GM21526 (cell line): ENCODE results near the gene PPP1R15B.
A peak's percentile ranks its signal among the peaks of the same experiment; 100 is the strongest.
"Not testable (repeated sequence)": the region's sequence is repeated elsewhere in the genome, so short reads cannot be mapped to it uniquely, and the experiment has no call there.

Experiments
- ATAC-seq: cut with Tn5 transposase; IDR thresholded peaks from one replicate; pipeline ENCODE4 v1.9.1; 2021; ENCODE audit warnings: moderate library complexity; ENCODE audit not compliant: unreplicated experiment, low FRiP score

The PPP1R15B gene

DNA sequence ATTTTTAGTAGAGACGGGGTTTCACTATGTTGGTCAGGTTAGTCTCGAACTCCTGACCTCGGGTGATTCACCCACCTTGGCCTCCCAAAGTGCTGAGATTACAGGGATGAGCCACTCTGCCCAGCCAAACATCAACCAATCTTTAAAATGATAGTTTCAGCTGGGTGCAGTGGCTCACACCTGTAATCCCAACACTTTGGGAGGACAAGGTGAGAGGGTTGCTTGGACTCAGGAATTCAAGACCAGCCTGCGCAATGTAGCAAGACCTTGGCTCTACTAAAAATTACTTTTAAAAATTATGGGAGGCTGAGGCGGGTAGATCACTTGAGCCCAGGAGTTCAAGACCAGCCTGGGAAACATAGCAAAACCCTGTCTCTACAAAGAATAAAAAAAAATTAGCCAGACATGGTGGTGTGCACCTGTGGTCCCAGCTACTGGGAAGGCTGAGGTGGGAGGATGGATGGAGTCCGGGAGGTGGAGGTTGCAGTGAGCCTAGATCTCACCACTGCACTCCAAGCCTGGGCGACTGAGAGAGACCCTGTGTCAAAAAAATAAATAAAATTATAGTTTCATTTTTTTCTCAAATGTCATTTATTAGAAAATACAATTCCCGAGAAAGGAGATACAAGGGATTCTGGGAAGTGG lies 10.6 kb upstream of the PPP1R15B start:
- not testable (repeated sequence) for ATAC-seq

DNA sequence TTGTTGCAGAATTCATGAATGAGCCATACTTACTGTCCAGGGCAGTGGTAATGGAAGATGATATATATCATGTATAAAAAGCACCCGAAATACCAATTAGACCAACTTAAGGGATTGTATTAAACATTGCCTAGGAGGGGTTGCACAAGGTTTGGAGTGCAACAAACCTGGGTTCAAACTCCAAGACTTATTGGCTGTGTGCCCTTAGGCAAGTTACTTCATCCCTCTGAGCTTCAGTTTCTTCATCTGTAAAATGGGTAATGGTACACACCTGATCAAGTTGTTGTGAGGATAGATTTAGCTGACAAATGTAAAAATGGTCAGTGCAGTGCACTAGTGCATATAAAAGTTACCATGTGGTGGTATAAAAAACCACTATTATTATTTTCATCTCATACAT lies 9.8 kb upstream of the PPP1R15B start:
- ATAC-seq, result no peak

DNA sequence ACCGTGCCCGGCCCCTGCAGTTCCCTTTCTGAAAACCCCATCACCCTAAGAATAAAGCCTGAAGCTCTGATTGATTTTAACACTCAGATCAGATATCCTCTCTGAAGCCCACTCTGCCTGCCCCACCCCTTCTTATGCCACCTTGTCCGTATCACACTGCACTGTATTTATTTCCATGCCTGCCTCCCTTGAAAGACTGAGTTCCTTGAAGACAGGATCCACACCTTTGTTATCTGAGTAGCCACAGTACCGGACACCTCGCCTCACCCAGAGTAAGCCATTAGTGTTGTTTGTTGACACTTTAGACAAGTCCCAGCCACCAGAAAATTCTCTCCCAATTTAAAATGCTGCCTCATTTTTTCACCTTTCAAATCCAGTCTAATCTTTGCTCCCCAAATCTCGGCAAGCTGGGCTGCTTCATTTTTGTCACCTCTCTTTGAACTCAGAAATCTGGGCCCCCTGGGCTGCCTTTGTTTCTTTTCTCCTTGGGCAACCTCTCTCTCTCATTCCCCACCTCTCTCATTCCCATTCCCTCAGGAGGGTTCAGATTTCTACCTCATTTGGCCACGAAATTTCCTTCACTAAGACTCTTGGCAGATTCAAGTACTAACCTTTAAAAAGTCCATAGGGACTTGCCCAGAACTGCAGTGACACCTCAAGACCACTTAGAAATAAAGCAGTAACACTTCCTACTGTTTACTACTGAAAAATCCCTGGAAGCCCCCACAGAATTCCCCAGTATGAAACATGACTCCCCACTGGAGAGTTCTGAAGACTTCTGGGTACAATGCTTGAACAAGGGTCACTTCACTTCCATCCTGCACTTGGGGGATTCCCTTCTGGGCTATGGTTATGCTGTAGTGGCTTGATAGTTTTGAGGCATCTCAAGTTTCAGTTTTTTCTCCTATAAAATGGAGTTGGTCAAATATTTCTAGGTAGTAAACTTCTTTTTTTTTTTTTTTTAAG lies 8.7 kb upstream of the PPP1R15B start:
- no peak for ATAC-seq

DNA sequence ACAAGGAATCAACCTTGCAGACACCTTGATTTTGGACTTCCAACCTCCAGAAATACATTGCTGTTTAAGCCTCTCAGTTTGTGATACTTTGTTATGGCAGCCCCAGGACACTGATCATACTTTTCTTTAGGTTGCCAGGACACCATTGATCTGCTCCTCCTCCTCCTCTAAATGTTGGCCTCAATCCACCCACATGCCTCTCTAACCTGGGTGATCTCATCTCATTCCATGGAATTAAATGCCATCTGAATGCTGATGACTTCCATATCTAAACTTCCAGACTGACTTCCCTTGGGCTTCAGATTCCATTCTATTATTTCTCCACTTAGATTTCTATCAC lies 7.4 kb upstream of the PPP1R15B start:
- ATAC-seq, result no peak

DNA sequence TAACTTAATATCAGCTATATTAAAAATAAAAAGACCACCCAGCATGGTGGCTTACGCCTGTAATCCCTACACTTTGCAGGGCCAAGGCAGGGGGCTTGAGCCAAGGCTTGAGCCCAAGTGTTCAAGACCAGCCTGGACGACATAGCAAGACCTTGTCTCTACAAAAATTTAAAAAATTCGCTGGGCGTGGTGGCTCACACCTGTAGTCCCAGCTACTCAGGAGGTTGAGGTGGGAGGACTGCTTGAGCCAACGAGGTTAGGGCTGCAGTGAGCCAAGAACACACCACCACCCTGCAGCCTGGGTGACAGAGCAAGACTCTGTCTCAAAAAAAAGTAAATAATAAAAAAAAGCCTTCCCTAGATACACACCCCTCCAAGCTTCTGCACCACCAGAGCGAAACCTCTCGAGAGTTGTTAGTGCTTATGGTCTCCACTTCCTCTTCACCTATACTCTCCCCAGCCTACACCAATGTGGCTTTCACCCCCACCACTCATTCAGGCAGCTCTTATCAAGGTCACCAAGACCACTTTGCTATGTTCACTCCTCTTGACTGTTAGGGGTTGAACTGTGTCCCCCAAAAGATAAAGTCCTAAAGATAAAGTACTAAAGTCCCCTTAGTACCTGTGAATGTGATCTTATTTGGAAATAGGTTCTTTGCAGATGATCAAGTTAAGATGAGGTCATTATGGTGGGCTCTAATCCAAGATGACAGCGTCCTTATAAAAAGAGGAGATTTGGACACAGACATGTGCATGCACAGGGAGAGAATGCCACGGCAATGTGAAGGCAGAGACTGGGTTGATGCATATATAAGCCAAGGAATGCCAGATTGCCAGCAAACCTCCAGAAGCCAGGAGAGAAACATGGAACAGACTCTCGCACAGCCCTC lies 6.8 kb upstream of the PPP1R15B start:
- ATAC-seq, result no peak

DNA sequence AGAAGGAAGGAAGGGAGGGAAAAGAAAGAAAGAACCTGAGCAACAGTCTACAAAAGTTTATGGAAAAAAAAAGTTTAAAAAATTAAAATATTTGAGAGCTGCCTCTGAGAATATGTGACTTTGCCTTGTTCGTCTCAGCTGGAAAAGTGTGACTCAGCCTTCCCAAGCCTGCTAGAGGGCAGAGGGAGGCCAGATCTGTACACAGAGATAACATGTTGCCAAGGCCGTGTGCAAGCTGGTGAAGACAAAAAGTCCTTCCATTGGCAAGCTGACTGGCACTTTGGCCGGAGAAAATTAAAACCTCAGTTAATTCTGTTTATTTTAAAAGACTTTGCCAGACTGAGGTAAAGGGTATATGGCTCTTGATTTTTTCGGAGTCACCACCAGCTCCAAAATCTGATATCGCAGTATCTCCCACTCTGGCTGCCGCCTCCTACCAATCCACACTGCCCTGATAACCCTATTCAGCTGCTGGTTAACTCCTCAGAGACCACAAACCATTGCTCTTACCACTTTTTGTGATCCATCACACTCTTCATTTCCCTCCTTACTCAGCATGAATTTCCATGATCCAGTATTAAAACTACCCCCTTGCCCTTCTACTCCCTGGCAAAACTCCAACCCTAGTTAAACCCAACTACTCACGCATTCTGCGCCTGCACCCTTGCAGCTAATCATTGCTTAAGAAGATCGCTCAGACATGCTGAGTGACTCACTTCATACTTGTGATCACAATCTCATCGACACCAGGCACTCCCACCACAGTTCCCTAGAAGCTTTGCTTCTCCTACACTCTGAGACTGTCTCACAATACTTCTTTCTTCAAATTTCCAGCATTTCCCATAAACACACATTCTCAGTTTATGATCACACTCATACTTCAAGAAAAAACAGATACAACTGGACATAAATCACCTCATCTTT lies 5.7 kb upstream of the PPP1R15B start:
- ATAC-seq, result no peak

DNA sequence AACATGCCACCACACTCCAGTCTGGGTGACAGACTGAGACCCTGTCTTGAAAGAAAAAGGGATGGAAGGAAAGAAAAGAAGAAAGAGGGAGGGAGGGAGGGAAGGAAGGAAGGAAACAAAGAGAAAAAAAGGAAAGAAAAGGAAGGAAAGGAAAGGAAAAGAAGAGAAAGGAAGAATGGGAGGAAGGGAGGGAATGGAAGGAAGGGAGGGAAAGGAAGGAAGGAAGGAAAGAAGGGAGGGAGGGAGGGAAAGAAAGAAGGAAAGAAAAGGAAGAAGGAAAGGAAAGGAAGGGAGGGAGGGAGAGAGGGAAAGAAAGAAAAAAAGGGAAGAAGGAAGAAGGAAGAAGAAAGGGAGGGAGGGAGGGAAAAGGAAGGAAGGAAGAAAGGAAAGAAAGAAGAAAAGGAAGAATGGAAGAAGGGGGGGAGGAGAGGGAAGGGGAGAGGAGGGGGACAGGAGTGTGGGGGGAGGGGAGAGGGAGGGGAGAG lies 5.0 kb upstream of the PPP1R15B start:
- ATAC-seq, result no peak

DNA sequence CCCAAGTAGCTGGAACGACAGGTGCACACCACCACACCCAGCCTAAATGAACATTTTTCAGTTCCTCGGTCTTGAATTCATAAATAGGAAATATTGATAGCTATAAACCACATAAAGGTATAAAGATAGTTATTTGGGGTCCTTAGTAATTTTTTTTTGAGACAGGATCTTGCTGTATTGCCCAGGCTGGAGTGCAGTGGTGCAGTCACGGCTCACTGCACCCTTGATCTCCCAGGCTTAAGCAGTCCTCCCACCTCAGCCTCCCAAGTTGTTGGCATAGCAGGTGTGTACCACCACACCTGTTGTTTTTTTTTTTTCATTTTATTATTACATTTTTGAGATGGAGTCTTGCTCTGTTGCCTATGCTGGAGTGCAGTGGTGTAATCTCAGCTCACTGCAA lies 3.7 kb upstream of the PPP1R15B start:
- ATAC-seq, result no peak

DNA sequence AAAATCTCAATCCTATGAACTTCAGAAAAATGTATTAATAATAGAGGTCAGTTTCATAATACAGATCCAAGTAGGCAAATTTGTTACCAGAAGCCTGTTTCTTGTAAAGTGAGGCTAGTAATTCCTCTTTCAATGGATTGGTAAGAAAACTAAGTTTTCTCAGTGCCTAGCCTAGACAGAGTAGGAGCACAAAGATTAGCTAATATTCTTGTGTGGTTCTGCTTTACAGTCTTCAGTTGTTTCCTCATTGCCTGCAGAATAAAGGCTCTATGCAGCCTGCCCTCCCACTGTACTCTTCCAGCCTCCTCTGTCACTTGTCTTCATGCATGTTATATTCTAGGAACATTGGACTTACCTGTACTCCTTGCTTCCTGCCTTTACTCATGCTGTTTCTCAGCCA lies 2.4 kb upstream of the PPP1R15B start:
- no peak for ATAC-seq

DNA sequence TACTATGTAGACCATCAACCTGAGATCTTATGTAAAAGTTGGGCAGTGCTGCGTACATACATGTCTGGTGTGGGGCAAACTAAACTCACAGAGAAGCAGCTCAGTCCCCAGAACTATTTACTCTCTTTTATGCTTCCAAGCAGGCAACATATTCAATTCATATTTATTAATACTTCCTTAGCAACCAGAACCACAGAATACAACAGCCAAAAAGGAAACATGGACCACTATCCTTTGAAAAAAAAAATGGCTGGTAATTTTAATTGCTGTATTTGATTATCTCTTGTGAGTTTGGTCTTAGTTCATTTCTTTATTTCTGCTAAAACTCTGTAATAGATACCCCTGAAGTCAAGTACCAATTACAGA lies 1.5 kb upstream of the PPP1R15B start:
- ATAC-seq, result no peak

DNA sequence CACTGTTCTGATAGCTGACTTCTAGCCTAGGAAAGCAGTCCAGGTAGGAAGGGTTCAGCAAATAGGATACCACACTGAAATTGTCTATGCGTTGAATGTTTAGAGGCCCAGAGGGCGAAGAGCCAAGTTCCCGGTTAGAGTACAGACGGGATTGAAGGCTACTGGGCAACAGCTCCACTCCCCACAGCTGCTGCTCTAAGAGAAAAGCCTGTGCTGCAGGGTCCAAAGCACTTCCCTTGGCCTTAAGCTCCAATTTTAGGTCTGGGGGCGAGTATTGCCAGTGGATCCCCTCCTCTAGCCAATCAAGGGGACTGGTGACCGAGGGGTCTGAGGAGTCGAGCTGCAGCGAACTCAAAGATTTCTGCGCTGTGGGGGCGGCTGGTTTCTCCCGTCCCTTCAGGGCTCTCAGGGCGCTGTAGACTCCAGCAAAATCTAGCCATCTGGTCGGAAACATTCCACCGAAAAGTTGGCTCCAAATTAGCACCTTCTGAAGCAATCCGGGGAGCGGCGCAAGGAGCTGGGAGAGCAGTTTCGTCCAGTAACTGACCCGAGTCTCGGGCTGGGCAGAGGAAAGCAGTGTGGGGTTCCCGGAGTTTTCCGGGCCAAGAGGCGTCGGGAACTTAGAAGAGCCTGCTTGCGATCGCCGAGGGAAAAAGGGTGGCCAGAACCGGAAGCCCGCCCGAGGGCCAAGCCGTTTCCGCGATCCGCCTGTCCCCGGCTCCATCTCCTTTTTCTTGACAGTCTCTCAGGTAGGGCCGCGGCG lies 748 bp downstream of the PPP1R15B start:
- peak; percentile 23 for ATAC-seq

DNA sequence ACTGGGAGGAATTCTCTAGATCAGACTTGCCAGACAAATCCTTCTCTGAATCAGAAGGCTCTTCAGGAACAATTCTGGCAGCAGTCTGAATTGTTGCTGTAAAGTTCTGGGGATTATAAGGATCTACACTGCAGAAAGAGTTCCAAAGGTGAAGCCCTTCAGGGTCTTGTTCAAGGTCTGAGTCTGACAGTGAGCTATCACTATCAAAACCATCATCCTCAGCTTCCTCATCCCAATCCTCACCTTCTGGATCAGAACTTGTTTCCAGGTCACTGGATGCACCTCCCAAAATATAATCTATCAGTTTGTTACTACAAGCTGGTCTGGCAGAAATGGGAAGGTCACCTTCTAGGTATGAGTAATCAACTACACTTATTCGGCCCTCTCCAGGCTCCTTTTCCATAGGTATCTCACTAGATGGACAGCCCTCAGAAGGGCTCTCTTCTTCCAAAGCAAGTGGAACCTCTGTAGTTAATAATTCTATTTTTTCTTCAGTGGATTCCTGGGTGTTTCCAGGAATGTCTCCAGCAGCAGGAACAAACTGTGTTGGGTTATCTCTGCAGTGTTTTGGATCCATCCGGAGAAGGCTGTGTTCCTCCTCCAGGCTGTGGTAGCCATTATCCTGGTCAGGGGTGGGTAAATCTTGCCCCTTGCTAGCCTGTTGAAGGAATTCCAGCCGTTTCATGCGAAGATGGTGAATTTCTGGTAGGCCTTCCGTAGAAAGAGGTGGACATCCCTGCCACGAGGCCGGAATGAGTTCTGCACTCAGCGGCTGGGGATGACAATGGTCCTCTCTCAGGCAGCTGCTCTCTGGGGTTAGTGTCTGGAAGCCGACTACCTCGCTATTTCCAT lies 1.6 kb downstream of the PPP1R15B start:
- no peak for ATAC-seq

DNA sequence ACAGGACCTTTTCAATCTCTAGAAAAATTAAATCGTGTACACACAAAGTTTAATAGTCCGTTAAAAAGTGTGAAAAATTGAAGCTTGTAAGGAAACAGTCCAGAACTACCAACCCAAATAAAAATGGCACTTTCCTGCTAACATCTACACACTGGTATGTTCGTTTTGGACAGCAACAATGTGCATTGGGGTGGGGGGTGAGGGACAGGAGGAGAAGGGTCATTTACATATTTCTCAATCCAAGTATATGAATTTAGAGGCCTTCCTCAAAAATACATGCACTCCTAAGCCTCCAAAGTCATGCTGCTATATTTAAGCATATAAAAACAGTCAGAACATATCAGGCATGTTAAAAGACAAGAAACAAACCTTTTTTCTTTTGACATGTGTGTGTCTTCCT lies 2.5 kb downstream of the PPP1R15B start:
- no peak for ATAC-seq

DNA sequence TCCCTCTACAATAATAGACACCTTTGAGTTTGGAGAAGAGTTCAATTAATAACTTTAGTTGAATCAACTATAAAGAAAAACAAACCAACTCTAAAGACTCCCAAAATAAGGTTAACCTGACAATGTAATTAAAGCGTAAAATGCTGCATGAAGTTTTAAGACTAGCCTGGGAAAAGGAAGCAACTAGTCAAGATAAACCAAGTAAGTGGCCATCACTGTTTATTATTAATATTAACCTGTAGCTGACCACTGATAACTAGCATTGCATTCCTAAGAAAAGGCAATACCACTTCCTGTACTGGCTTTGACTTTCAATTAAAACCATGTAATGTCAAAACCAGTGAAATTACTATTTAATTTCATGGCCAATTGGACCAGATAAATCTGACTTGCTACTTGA lies 3.0 kb downstream of the PPP1R15B start:
- ATAC-seq, result no peak

DNA sequence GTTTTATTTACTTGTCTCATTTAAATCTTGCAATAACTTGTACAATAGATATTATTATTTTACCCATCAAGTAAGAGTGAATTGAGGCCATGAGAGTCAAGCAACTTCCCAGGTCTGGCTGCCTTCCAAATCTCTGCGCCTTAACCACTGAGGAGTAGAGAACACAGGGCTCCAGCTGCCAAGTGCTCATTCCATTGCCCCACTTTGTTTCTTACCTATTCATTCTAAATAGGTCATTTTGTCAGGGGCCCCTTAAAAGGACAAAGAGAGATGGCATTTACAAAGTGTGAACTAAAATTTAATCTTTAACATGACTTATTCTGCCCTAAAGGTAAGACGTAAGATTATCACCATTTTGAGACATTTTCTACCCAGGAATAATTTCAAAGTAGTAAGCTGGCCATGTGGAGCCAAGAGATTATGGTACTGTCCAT lies 3.5 kb downstream of the PPP1R15B start:
- ATAC-seq, result no peak

DNA sequence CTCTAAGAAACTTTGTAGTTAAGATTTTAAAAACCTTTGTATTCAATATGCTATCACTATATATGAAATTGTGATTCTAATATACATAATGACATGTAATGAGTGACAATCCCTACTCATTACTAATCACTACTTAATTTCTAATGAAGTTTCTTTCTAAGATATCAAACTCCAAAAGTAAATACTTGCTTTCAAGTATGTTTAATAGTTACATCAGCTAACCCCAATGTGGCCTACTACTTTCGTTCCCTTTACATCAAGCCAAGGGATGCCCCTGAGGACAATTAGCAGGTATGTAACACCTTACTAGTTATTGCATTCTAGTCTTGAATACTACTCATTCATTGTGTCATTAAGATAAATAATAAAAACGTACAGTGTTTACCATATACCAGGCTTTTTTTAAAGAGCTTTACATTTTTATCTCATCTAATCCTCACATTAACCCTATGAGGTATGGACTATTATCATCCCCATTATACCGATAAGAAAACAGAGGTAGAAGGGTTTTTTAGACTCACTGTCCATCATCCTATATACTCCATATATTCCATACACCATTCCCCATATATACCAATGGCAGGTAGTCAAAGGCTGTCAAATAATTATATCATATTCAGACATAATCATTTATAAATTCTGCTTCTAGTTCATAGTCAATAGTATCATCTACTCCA lies 4.2 kb downstream of the PPP1R15B start:
- no peak for ATAC-seq

DNA sequence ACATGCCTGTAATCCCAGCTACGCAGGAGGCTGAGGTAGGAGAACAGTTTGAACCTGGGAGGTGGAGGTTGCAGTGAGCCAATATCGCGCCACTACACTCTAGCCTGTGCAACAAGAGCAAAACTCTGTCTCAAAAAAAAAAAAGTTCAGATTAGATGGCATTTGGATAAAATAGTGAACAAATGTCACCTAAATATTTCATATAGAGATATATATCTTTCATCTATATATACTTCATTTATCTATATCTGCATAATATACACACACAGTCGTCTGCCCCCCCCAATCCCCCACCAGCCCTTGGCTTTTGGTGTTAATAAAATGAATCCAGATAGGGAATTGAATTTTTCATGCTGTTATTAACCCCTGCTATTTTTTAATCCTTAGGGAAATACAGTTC lies 5.0 kb downstream of the PPP1R15B start:
- no peak for ATAC-seq

DNA sequence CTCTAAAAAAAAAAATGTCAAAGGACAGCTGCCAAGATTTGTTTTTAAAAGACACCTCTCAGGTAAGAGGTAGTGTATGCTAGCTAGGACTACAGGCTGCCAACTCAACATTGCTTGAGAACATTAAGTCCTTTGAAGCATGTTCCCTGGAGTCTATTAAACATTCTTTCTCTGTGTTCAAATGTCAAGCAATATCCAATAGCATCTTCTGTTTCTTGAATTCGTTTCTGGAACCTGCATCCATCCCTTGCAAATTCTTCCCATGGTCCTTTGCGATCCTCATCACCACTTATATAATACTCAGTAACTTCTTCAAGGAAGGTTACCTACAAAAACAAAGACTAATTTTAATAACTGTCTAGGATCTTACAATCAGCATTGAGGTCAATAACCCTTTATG lies 5.6 kb downstream of the PPP1R15B start:
- no peak for ATAC-seq
